Astrocyte (in vitro differentiated cells and primary cell): Measurements from ENCODE around the gene METTL16. TPM values are rescaled to one million over a fixed set of nuclear protein-coding genes. Genes with fewer than 3 reads are reported as not detected.
A peak's percentile ranks its signal among the peaks of the same experiment; 100 is the strongest.
"Not testable (repeated sequence)": the region's sequence is repeated elsewhere in the genome, so short reads cannot be mapped to it uniquely, and the experiment has no call there.

Experiments used
- DNase-seq: peaks from one replicate; pipeline ENCODE4 v3.0.0-alpha.2; 2010; ENCODE audit warnings: low read depth
- FAIRE-seq: peaks from 2 replicates; lab custom pipeline; 2011; peaks lifted over from hg19 to GRCh38; lab: Jason Lieb, UNC
- H2AFZ ChIP-seq: 2 replicates; pipeline ENCODE4 v1.6.0; 2012; ENCODE audit warnings: low read depth, low read length, inconsistent platforms
- H3K27ac ChIP-seq: 2 replicates; pipeline ENCODE4 v1.5.1; 2011; ENCODE audit warnings: low read depth, low read length, inconsistent platforms
- H3K27me3 ChIP-seq: 2 replicates; pipeline ENCODE4 v1.6.0; 2011; ENCODE audit warnings: low read length, inconsistent platforms; ENCODE audit not compliant: insufficient read depth
- H3K36me3 ChIP-seq: 2 replicates; pipeline ENCODE4 v1.5.1; 2011; ENCODE audit warnings: low read length, inconsistent platforms; ENCODE audit not compliant: insufficient read depth
- H3K4me1 ChIP-seq: 2 replicates; pipeline ENCODE4 v1.5.1; 2011; ENCODE audit warnings: low read length, inconsistent platforms; ENCODE audit not compliant: insufficient read depth
- H3K4me2 ChIP-seq: 2 replicates; pipeline ENCODE4 v1.6.0; 2012; ENCODE audit warnings: low read length, inconsistent platforms
- H3K4me3 ChIP-seq: 2 replicates; pipeline ENCODE4 v1.5.1; 2011; ENCODE audit warnings: low read depth, mild to moderate bottlenecking, low read length, inconsistent platforms; ENCODE audit not compliant: insufficient read depth
- H3K79me2 ChIP-seq: 2 replicates; pipeline ENCODE4 v1.6.0; 2012; ENCODE audit warnings: mild to moderate bottlenecking, low read length, inconsistent platforms; ENCODE audit not compliant: insufficient read depth
- H3K9ac ChIP-seq: 2 replicates; pipeline ENCODE4 v1.6.0; 2012; ENCODE audit warnings: mild to moderate bottlenecking, low read length, inconsistent platforms
- H3K9me3 ChIP-seq: 2 replicates; pipeline ENCODE4 v1.5.1; 2012; ENCODE audit warnings: low read depth, mild to moderate bottlenecking, low read length, inconsistent platforms; ENCODE audit not compliant: insufficient read depth
- H4K20me1 ChIP-seq: 2 replicates; pipeline ENCODE4 v1.6.0; 2012; ENCODE audit warnings: low read length, inconsistent platforms; ENCODE audit not compliant: insufficient read depth
- H3K27ac Mint-ChIP-seq: one replicate; pipeline ENCODE4 v1.8.0; 2021; ENCODE audit warnings: mild to moderate bottlenecking, mixed read lengths; ENCODE audit not compliant: unreplicated experiment
- H3K27me3 Mint-ChIP-seq: one replicate; pipeline ENCODE4 v1.8.0; 2021; ENCODE audit warnings: low read depth, mixed read lengths; ENCODE audit not compliant: unreplicated experiment
- H3K36me3 Mint-ChIP-seq: one replicate; pipeline ENCODE4 v1.8.0; 2021; ENCODE audit warnings: low read depth, mixed read lengths; ENCODE audit not compliant: unreplicated experiment
- H3K4me1 Mint-ChIP-seq: one replicate; pipeline ENCODE4 v1.8.0; 2021; ENCODE audit warnings: low read depth, mixed read lengths; ENCODE audit not compliant: unreplicated experiment
- H3K4me3 Mint-ChIP-seq: one replicate; pipeline ENCODE4 v1.8.0; 2021; ENCODE audit warnings: mild to moderate bottlenecking, moderate library complexity, mixed read lengths; ENCODE audit not compliant: unreplicated experiment
- H3K9me3 Mint-ChIP-seq: one replicate; pipeline ENCODE4 v1.8.0; 2021; ENCODE audit warnings: mild to moderate bottlenecking, mixed read lengths; ENCODE audit not compliant: unreplicated experiment
- EZH2 ChIP-seq: IDR thresholded peaks from 2 replicates; pipeline ENCODE4 v1.6.1; 2012; ENCODE audit warnings: mild to moderate bottlenecking, low read length, inconsistent platforms; ENCODE audit not compliant: insufficient read depth
- total RNA-seq: library from RNA; stranded (reverse); gene quantifications from 2 replicates; pipeline ENCODE4 v1.2.1, GENCODE V29; 2021
- TF ChIP-seq, protein P1 (sequence below): IDR thresholded peaks from 2 replicates; pipeline ENCODE4 v1.5.1; 2011; ENCODE audit warnings: low read depth, mild to moderate bottlenecking, inconsistent platforms, low read length, moderate library complexity; ENCODE audit not compliant: insufficient read depth

METTL16 gene
- total RNA-seq, 1 donor from 2014 or later = 28.4 TPM

DNA sequence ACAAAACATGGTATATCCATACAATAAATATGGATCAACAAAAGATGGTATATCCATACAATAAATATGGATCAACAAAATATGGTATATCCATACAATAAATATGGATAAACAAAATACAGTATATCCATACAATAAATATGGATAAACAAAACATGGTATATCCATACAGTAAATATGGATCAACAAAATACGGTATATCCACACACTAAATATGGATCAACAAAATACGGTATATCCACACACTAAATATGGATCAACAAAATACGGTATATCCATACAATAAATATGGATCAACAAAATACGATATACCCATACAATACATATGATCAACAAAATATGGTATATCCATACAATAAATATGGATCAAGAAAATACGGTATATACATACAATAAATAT, 8.1 kb downstream of the METTL16 start:
- TF ChIP-seq EZH2 = no peak
- no peak overlapping the region for H3K27ac ChIP-seq
- H3K9me3 Mint-ChIP-seq = peaks cover 2% of the 10 kb centered on the region
- H3K36me3 ChIP-seq = no peaks in the 10 kb centered on the region
- peaks cover 21% of the 10 kb centered on the region for H4K20me1 ChIP-seq
- no peak overlapping the region for H3K4me2 ChIP-seq
- H3K4me3 Mint-ChIP-seq = no peak overlapping the region
- H3K79me2 ChIP-seq = peaks cover 51% of the 10 kb centered on the region
- H3K4me1 ChIP-seq = no peaks in the 10 kb centered on the region
- H3K4me3 ChIP-seq = no peak overlapping the region
- H3K27me3 Mint-ChIP-seq = no peaks in the 10 kb centered on the region
- DNase-seq = no peak
- H3K4me1 Mint-ChIP-seq = peaks cover 2% of the 10 kb centered on the region
- H3K9me3 ChIP-seq = no peaks in the 10 kb centered on the region
- FAIRE-seq = peak; percentile 26
- H3K36me3 Mint-ChIP-seq = peaks cover 16% of the 10 kb centered on the region
- H2AFZ ChIP-seq = no peak overlapping the region
- H3K27me3 ChIP-seq = no peaks in the 10 kb centered on the region
- H3K9ac ChIP-seq = no peak overlapping the region
- H3K27ac Mint-ChIP-seq = no peak overlapping the region

DNA sequence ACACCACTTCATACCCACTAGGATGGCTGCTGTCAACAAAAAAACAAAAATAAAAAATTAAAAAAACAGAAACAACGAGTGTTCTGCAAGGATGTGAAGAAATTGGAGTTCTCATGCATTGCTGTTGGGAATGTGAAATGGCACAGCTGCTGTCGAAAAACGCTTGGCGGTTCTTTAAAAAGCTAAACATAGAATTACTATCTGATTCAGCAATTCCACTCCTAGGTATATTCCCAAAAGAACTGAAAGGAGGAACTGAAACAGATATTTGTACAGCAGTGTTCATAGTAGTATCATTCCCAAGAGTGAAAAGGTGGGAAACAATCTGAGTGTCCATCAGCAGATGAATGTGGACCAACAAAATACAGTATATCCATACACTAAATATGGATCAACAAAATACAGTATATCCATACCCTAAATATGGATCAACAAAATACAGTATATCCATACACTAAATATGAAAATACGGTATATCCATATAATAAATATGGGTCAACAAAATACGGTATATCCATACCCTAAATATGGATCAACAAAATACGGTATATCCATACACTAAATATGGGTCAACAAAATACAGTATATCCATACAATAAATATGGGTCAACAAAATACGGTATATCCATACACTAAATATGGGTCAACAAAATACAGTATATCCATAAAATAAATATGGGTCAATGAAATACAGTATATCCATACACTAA, 8.7 kb downstream of the METTL16 start:
- DNase-seq = no peak
- H3K36me3 Mint-ChIP-seq = peaks cover 16% of the 10 kb centered on the region
- H3K4me1 Mint-ChIP-seq = peaks cover 2% of the 10 kb centered on the region
- TF ChIP-seq, protein P1, sequence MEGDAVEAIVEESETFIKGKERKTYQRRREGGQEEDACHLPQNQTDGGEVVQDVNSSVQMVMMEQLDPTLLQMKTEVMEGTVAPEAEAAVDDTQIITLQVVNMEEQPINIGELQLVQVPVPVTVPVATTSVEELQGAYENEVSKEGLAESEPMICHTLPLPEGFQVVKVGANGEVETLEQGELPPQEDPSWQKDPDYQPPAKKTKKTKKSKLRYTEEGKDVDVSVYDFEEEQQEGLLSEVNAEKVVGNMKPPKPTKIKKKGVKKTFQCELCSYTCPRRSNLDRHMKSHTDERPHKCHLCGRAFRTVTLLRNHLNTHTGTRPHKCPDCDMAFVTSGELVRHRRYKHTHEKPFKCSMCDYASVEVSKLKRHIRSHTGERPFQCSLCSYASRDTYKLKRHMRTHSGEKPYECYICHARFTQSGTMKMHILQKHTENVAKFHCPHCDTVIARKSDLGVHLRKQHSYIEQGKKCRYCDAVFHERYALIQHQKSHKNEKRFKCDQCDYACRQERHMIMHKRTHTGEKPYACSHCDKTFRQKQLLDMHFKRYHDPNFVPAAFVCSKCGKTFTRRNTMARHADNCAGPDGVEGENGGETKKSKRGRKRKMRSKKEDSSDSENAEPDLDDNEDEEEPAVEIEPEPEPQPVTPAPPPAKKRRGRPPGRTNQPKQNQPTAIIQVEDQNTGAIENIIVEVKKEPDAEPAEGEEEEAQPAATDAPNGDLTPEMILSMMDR = no peak
- no peak for TF ChIP-seq EZH2
- Histone ChIP-seq H3K9me3 (no peaks in the 10 kb centered on the region), H3K27ac (no peak overlapping the region), H3K4me3 (no peak overlapping the region), H3K79me2 (peaks cover 45% of the 10 kb centered on the region), H3K4me2 (no peak overlapping the region), H3K27me3 (no peaks in the 10 kb centered on the region), H2AFZ (no peak overlapping the region), H3K9ac (no peak overlapping the region), H4K20me1 (peaks cover 16% of the 10 kb centered on the region), H3K4me1 (no peaks in the 10 kb centered on the region), H3K36me3 (no peaks in the 10 kb centered on the region)
- no peak overlapping the region for H3K27ac Mint-ChIP-seq
- peaks cover 2% of the 10 kb centered on the region for H3K9me3 Mint-ChIP-seq
- H3K4me3 Mint-ChIP-seq = no peak overlapping the region
- no peak for FAIRE-seq
- H3K27me3 Mint-ChIP-seq = no peaks in the 10 kb centered on the region

DNA sequence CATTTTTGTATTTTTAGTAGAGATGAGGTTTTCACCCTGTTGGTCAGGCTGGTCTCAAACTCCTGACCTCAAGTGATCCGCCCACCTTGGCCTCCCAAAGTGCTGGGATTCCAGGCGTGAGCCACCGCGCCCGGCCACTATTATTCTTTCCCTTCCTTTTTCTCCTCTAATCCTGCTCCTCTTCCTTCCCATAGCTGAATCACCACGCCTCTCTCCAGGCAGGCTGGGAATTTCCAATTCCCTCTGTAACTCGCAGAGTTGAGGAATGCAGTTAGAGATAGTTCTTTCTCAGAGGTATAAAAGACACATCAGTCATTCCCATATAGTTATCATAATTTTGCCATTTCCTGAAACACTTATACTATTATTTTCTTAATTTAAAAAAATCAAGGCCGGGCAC, 11.2 kb downstream of the METTL16 start:
- peaks cover 13% of the 10 kb centered on the region for H3K36me3 Mint-ChIP-seq
- Histone ChIP-seq H3K4me2 (no peak overlapping the region), H3K9ac (no peak overlapping the region), H3K27ac (no peak overlapping the region), H3K4me3 (no peak overlapping the region), H3K27me3 (no peaks in the 10 kb centered on the region), H3K79me2 (peaks cover 46% of the 10 kb centered on the region), H3K4me1 (no peaks in the 10 kb centered on the region), H4K20me1 (peaks cover 12% of the 10 kb centered on the region), H2AFZ (no peak overlapping the region), H3K9me3 (no peaks in the 10 kb centered on the region), H3K36me3 (no peaks in the 10 kb centered on the region)
- H3K9me3 Mint-ChIP-seq = peaks cover 2% of the 10 kb centered on the region
- FAIRE-seq (no peak), DNase-seq (peak; percentile 6)
- no peak overlapping the region for H3K4me3 Mint-ChIP-seq
- TF ChIP-seq, protein P1 = no peak
- no peak for TF ChIP-seq EZH2
- H3K27me3 Mint-ChIP-seq = no peaks in the 10 kb centered on the region
- H3K27ac Mint-ChIP-seq = peak overlapping the region; percentile 85
- H3K4me1 Mint-ChIP-seq = peaks cover 2% of the 10 kb centered on the region

DNA sequence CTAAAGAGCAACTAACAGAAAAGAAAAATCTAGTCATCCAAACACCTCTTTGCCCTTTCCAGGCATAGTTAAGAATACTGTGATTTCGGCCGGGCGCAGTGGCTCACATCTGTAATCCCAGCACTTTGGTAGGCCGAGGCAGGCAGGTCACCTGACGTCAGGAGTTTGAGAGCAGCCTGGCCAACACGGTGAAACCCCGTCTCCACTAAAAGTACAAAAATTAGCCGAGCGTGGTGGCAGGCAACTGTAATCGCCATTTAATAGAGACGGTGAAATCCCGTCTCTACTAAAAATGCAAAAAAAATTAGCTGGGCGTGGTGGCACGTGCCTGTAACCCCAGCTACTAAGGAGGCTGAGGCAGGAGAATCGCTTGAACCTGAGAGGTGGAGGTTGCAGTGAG, 22.4 kb downstream of the METTL16 start:
- H3K4me3 ChIP-seq, H3K9me3 ChIP-seq, H3K4me3 Mint-ChIP-seq, H3K9ac ChIP-seq, DNase-seq, H3K36me3 ChIP-seq, H3K9me3 Mint-ChIP-seq, H2AFZ ChIP-seq, H3K36me3 Mint-ChIP-seq, H3K27me3 Mint-ChIP-seq, H3K27ac ChIP-seq, FAIRE-seq, H3K4me1 ChIP-seq, H3K4me1 Mint-ChIP-seq, H3K27ac Mint-ChIP-seq, H3K4me2 ChIP-seq, H3K27me3 ChIP-seq: not testable (repeated sequence)
- H4K20me1 ChIP-seq = peaks cover 27% of the 10 kb centered on the region
- peaks cover 26% of the 10 kb centered on the region for H3K79me2 ChIP-seq
